Retinal pigment epithelial cell (primary cell): ENCODE measurements around the gene RAB11FIP4.

Experiments used
- DNase-seq: peaks from one replicate; pipeline ENCODE4 v3.0.0-alpha.2; 2010; ENCODE audit warnings: low read depth
- H3K4me3 ChIP-seq: 2 replicates; pipeline ENCODE4 v1.5.1; 2011; ENCODE audit warnings: mild to moderate bottlenecking, low read length, control low read depth, moderate library complexity
- TF ChIP-seq, protein P1 (sequence below): conservative IDR thresholded peaks from 2 replicates; pipeline ENCODE4 v1.5.1; 2011; ENCODE audit warnings: low read depth, low read length, control low read depth, inconsistent platforms

RAB11FIP4 gene

DNA sequence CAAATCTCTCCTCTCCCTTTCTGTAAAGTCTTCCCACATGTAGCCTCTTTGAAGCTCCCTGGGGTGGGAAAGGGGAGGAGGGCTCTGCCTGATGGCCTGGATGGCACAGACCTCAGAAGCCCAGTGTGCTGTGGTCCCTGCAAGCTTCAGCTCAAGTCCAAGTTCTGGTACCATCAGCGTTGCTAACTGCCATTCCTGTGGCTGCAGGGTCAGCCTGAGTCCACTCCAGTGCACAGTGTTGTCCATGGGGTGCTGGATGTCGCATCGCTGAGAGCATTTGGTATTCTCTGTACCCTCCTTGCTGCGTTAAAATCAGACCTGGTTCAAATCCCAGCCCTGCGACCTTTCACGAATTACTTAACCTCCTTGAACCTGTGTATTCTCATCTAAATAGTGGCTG is 105.1 kb downstream of the RAB11FIP4 start:
- H3K4me3 ChIP-seq: no peak overlapping the region
- TF ChIP-seq, protein P1, sequence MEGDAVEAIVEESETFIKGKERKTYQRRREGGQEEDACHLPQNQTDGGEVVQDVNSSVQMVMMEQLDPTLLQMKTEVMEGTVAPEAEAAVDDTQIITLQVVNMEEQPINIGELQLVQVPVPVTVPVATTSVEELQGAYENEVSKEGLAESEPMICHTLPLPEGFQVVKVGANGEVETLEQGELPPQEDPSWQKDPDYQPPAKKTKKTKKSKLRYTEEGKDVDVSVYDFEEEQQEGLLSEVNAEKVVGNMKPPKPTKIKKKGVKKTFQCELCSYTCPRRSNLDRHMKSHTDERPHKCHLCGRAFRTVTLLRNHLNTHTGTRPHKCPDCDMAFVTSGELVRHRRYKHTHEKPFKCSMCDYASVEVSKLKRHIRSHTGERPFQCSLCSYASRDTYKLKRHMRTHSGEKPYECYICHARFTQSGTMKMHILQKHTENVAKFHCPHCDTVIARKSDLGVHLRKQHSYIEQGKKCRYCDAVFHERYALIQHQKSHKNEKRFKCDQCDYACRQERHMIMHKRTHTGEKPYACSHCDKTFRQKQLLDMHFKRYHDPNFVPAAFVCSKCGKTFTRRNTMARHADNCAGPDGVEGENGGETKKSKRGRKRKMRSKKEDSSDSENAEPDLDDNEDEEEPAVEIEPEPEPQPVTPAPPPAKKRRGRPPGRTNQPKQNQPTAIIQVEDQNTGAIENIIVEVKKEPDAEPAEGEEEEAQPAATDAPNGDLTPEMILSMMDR: no peak
- DNase-seq: no peak

DNA sequence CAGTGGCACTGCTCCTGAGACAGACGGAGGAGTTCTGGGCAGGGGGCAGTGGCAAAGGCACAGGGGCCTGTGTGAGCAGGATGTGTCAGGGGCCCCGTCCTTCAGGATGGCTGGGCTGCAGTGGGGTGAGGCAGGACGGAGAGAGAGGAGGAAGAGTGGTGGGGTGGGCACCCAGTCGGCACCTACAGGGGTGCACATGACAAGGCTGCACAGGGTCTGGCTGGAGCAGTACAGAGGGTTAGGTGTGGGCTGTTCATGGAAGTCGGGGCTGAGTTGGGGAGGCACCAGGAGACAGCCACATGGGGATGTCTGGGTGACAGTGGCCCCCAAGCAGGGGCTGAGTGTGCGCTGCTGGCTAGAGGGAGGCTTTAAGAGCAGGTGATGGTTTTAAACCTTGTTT is 106.0 kb downstream of the RAB11FIP4 start:
- TF ChIP-seq, protein P1: no peak
- no peak for DNase-seq
- H3K4me3 ChIP-seq: no peak overlapping the region

DNA sequence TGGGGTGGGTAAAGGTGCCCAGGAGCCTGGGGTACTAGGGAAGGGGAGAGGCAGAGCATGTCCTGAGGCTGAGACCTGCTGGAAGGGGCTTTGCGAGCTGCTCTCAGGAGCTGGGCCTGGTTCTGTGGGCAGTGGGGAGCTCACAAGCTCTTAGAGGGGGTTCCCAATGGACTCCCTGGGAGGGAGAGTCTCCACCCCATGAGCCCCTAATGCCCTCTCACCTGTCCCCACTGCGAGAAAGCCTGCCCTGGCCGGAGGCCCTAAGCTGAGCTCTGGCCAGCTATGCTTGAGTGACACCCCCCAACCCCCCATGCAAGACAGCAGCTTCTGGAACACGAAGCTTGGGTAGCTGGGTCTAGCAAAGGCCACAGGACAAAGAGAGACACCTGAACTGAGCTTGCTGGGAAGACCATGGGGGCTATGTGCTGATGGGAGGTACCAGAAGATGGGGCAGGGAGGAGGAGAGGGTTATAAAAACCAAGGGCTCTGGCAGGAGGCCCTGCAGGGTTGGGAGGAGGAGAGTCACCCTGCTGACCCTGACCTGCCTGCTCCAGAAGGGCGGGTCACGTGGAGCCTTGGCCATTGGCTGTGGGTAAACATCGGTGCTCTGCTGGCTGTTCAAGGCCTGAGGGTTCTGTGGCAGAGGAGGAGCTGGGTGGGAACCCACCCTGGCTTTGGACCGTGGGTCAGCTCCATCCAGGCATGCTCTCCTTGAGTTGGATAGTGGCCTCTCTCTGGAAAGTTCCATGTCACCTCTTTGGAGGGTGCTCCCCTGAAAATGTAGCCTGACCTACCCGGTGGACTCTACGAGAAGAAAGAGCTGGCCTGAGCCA is 106.7 kb downstream of the RAB11FIP4 start:
- TF ChIP-seq, protein P1: no peak
- no peak overlapping the region for H3K4me3 ChIP-seq
- DNase-seq: no peak

DNA sequence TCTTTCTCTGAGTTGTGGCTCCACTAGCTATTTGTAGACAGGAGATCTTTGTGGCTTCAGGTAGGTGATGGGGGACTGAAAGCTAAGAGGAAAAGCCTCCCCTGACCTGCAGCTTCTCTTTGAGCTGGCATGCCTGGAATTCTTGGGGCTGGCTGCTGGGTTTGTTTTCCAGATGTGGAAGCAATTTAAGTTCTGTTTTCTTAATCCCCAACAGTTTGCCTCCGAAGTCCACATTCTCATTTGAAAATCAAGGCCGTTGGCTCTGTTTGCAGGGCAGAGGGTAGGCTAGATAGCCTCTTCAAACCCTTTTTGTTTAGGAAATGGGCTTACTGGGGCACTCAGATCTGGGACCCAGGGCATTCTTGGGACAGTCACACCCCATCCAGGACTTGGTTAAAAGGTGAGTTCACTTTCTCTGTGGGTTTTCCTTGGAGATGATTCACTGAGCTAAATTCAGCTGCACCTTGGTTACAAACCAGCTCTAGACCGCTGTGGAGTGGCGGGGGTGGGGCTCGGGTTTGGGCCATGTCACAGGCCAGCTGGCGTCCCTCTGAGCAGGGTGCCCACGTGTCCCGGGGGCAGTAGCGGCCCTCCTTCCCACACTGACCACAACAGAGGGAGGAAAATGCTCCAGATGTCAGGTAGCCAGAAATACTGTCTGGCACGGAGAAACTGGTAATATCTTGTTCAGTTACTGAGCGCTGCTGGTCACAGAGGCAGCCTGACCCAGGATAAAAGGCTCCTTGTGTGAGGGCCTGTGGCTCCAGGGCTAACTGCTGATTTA is 108.5 kb downstream of the RAB11FIP4 start:
- TF ChIP-seq, protein P1: no peak
- DNase-seq: no peak
- H3K4me3 ChIP-seq: no peak overlapping the region

DNA sequence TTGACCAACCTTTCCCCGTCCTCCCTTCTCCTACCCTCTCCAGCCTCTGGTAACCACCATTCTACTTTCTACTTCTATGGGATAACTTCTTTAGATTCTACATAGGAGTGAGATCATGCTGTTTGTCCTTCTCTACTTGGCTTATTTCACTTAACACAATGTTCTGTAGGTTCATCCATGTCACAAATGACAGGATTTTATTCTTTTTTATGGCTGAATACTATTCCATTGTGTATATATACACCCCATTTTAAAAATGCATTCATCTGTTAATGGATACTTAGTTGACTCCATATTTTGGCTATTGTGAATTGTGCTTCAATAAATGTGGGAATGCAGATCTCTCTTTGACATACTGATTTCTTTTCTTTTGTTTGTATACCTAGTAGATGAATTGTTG is 115.0 kb downstream of the RAB11FIP4 start:
- TF ChIP-seq, protein P1: no peak
- H3K4me3 ChIP-seq: no peak overlapping the region
- no peak for DNase-seq

DNA sequence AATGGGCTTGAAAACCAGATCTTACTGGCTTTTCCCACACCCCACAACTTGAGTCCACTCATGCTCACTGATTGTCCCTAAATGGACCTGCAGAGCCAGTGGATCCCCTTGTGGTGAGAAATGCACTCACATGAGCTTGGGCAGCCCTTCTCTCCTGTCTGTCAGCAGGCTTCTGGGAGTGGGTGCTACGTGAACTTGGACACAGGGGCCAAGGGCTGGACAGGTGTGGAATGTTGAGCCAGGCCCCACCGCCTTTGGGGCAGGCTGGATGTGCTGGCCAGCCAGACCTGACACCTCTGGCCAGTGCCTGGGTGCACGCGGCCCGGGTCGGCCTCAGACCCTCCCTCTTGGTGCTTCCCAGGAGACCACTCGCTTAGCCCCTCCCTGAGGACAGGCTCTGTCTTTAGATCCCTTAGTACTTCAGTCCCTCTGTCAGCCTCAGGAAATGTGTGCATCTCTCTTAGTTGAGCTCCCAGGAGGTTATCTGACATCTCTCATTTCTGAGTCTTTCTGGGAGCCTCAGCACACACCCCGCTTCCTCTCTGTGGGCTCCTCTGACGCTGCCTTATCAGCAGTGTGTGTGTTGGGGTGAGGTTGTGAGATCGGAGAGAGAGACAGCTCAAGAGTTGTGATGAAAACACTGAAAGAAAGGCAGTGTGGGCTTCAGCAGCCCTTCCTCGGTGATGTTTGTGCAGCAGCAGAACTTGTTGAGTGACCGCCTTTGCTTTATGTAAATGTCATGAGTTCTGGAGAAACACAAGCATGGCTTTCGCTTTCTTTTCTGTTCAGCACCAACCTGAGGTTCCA is 117.0 kb downstream of the RAB11FIP4 start:
- TF ChIP-seq, protein P1: peak; percentile 21
- H3K4me3 ChIP-seq: no peak overlapping the region
- no peak for DNase-seq
